ENCODE measurements around the gene BSCL2. TPM values are rescaled to one million over a fixed set of nuclear protein-coding genes. Genes with fewer than 3 reads are reported as not detected.

BSCL2 gene
- total RNA-seq, 4 donors from 2014 or later = 61.7 to 155 (median 75.7) TPM

DNA sequence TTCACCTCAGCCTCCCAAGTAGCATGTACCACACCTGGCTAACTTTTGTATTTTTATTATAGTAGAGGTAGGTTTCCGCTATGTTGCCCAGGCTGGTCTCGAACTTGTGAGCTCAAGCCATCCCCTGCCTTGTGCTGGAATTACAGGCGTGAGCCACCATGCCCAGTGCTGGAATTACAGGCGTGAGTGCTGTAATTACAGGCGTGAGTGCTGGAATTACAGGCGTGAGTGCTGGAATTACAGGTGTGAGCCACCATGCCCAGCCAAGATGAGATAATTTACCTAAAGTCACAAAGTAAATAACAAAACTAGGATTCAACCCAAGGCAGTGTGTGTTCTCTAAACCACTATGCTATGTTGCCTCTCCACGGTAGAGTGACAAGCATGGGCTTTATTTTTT is 24.7 kb downstream of the BSCL2 start:
- no peaks in the 10 kb centered on the region for H3K9me3 ChIP-seq
- no peak overlapping the region for H3K4me3 ChIP-seq
- H3K27me3 ChIP-seq = peaks cover 8% of the 10 kb centered on the region
- TF ChIP-seq, protein P1, sequence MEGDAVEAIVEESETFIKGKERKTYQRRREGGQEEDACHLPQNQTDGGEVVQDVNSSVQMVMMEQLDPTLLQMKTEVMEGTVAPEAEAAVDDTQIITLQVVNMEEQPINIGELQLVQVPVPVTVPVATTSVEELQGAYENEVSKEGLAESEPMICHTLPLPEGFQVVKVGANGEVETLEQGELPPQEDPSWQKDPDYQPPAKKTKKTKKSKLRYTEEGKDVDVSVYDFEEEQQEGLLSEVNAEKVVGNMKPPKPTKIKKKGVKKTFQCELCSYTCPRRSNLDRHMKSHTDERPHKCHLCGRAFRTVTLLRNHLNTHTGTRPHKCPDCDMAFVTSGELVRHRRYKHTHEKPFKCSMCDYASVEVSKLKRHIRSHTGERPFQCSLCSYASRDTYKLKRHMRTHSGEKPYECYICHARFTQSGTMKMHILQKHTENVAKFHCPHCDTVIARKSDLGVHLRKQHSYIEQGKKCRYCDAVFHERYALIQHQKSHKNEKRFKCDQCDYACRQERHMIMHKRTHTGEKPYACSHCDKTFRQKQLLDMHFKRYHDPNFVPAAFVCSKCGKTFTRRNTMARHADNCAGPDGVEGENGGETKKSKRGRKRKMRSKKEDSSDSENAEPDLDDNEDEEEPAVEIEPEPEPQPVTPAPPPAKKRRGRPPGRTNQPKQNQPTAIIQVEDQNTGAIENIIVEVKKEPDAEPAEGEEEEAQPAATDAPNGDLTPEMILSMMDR (IDR thresholded peaks at IDR 0.05) = peak in 1 of 5 experiments; percentile 37
- TF ChIP-seq EP300 (IDR thresholded peaks at IDR 0.05; ENCODE audit: low read depth) (no peak), POLR2A (IDR thresholded peaks at IDR 0.05) (no peak), POLR2AphosphoS5 (IDR thresholded peaks at IDR 0.05) (peak in 1 of 3 donors; percentile 17)
- no peaks in the 10 kb centered on the region for H3K36me3 ChIP-seq
- in situ Hi-C loops (cut with MboI; ENCODE audit: low pct_ligation_motif_present in 1 of 4, low pct_unique_long_range_greater_than_20kb in 1 of 4, low sequenced_read_pairs in 3 of 4) (loop anchor here in 2 of 4 donors (25.0 kb wide), 2 partner anchors 270 to 295 kb away; partner anchors contain the start of gene SCGB1A1 (in 1 of the 2)), intact Hi-C loops (cut with DNase I; ENCODE audit: low total_unique reads) (loop anchor here (10.0 kb wide), 1 partner anchor 288 kb away; no protein-coding TSS in a partner anchor)
- H3K4me1 ChIP-seq = peaks cover 13 to 25% (median 14%) of the 10 kb centered on the region in 4 donors
- DNase-seq = peak; percentile 68
- H3K27ac ChIP-seq = peak overlapping the region in 3 of 4 donors; percentile 21 to 61 (median 46)
- 53 to 67% methylated on average over 1 to 7 of the region's 7 CpGs for WGBS, 2 donors (ENCODE audit: low coverage in 1 of 2)

DNA sequence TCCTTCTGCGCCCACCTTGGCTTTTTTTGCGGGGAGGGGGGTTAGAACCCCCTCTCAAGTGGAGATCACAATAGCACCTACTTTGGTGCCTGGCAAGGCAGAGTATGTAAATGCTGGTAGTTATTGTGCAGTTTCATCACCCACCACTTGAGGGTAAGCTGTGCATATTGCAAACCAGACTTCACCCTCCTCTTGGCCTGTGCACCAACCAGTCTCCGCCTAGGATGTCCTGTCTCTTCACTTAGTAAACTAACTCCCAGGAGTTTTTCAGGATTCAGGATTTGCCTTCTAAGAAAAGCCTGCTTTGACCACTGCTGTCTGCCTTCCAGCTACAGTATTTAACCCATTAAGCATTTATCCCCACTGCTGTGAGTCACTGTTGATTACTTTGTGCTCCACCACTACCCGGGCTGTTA is 26.4 kb downstream of the BSCL2 start:
- peak overlapping the region; percentile 0 to 93 (median 32) for H3K27ac ChIP-seq
- H3K36me3 ChIP-seq = peaks cover 0 to 7% (median 3%) of the 10 kb centered on the region in 4 donors
- H3K4me3 ChIP-seq = no peak overlapping the region
- no peaks in the 10 kb centered on the region for H3K9me3 ChIP-seq
- in situ Hi-C loops (cut with MboI; ENCODE audit: low pct_ligation_motif_present in 1 of 4, low pct_unique_long_range_greater_than_20kb in 1 of 4, low sequenced_read_pairs in 3 of 4) = loop anchor here in 2 of 4 donors (25.0 kb wide), 2 partner anchors 269 to 294 kb away; partner anchors contain the start of gene SCGB1A1 (in 1 of the 2)
- WGBS, 2 donors (ENCODE audit: low coverage in 1 of 2) = 42 to 67% methylated on average over 1 to 4 of the region's 4 CpGs
- no peak for TF ChIP-seq POLR2AphosphoS5 (IDR thresholded peaks at IDR 0.05)
- TF ChIP-seq, protein P1 (IDR thresholded peaks at IDR 0.05) = peak; percentile 43 to 64 (median 51)
- no peaks in the 10 kb centered on the region for H3K27me3 ChIP-seq
- peaks cover 14 to 28% (median 16%) of the 10 kb centered on the region in 4 donors for H3K4me1 ChIP-seq
- peak; percentile 53 for DNase-seq
- intact Hi-C loops (cut with DNase I; ENCODE audit: low total_unique reads) = loop anchor here (10.0 kb wide), 1 partner anchor 286 kb away; no protein-coding TSS in a partner anchor

DNA sequence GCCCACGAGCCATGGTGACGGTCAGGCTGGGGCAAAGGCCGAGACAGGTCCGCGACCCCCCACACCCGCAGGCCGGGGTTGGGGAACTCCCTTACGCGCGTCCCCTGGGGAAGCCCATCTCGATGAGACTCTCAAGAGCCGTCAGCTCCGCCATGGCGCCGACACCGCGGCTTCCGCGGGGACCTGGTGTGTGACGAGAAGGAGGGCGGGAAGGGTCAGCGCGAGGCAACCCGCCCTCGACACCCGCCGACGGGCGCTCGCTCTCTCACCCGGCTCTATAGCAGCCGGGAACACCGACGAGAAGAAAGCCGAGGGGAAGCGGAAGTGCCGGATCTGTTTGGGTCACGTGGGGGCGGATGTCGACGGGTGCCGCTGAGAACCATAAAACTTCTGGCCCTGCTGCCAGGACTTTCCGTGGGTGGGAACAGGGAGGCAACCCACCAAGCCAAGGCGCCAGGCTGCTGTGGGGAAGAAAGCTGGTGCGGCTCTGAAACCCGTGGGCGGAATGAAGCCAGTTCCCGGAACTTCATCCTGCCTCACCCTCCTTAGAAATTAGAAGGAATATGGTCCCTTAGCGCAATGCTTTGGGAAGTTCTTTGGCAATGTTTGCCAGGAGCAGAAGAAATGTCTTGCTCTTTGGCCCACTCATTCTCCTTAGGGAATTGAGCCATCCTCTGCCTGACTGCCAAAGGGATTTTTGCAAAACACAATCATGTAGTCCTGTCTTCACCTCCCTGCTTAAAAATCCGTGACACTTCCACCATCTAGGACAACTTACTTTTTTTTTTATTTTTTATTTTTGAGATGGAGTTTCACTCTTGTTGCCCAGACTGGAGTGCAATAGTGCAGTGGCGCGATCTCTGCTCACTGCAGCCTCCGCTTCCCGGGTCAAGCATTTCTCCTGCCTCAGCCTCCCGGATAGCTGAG is 28.2 kb downstream of the BSCL2 start, which contains the start of gene UBXN1:
UBXN1 (minus strand) TSS at position 304 of the 927 bp plus-strand sequence; CDS start at position 154, 150 bp downstream.
- Histone ChIP-seq H3K9me3 (no peaks in the 10 kb centered on the region), H3K4me1 (peaks cover 14 to 28% (median 16%) of the 10 kb centered on the region in 4 donors), H3K36me3 (peaks cover 0 to 15% (median 3%) of the 10 kb centered on the region in 4 donors), H3K4me3 (peak within 1 kb of the TSS; percentile 81 to 88 (median 86)), H3K27me3 (no peaks in the 10 kb centered on the region), H3K27ac (peak within 1 kb of the TSS; percentile 89 to 95 (median 94))
- TF ChIP-seq POLR2AphosphoS5 (IDR thresholded peaks at IDR 0.05) (peak; percentile 83 to 86 (median 85)), EP300 (IDR thresholded peaks at IDR 0.05; ENCODE audit: low read depth) (no peak), POLR2A (IDR thresholded peaks at IDR 0.05) (peak; percentile 81)
- in situ Hi-C loops (cut with MboI; ENCODE audit: low pct_ligation_motif_present in 1 of 4, low pct_unique_long_range_greater_than_20kb in 1 of 4, low sequenced_read_pairs in 3 of 4) (loop anchor here in 2 of 4 donors (25.0 kb wide), 2 partner anchors 267 to 292 kb away; partner anchors contain the start of gene SCGB1A1 (in 1 of the 2)), intact Hi-C loops (cut with DNase I; ENCODE audit: low total_unique reads) (no loop called here)
- WGBS, 2 donors (ENCODE audit: low coverage in 1 of 2) = 9 to 43% methylated on average over 6 to 48 of the region's 55 CpGs
- peak; percentile 92 for DNase-seq

DNA sequence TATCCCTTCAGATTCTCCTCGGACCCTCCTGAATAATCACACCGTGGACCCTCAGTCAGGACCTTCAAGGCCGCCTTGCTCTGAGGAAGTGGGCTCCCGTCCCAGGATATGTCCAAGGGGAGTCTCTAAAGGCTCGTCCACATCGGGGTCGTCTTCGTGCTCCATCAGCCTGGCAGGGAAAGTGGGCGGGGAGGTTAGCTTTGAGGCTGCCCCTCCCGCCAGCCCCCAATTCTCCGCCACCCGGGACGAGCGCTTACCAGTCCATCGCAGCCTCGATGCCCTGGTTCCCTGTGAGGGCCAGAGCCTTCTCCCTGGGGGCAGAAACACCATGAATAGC is 28.8 kb downstream of the BSCL2 start:
- Histone ChIP-seq H3K9me3 (no peaks in the 10 kb centered on the region), H3K27ac (peak overlapping the region; percentile 89 to 95 (median 94)), H3K27me3 (no peaks in the 10 kb centered on the region), H3K4me3 (peak overlapping the region; percentile 81 to 88 (median 86)), H3K36me3 (peaks cover 0 to 15% (median 3%) of the 10 kb centered on the region in 4 donors), H3K4me1 (peaks cover 14 to 35% (median 16%) of the 10 kb centered on the region in 4 donors)
- in situ Hi-C loops (cut with MboI; ENCODE audit: low pct_ligation_motif_present in 1 of 4, low pct_unique_long_range_greater_than_20kb in 1 of 4, low sequenced_read_pairs in 3 of 4) (loop anchor here in 2 of 4 donors (25.0 kb wide), 2 partner anchors 266 to 291 kb away; partner anchors contain the start of gene SCGB1A1 (in 1 of the 2)), intact Hi-C loops (cut with DNase I; ENCODE audit: low total_unique reads) (no loop called here)
- WGBS, 2 donors (ENCODE audit: low coverage in 1 of 2) = 4% methylated on average over 14 of the region's 16 CpGs; no CpG with 5 or more reads in 1 of the 2 donors
- no peak for DNase-seq
- TF ChIP-seq EP300 (IDR thresholded peaks at IDR 0.05; ENCODE audit: low read depth) (no peak), POLR2A (IDR thresholded peaks at IDR 0.05) (no peak), POLR2AphosphoS5 (IDR thresholded peaks at IDR 0.05) (no peak)
- TF ChIP-seq, protein P1 (IDR thresholded peaks at IDR 0.05) = no peak

Data from transverse colon (tissue), 4 donors.